HG02759 (cell line): ENCODE data around the gene B3GNT3.

Experiments used
- ATAC-seq: cut with Tn5 transposase; IDR thresholded peaks from one replicate; pipeline ENCODE4 v1.9.1; 2021; ENCODE audit warnings: mild to moderate bottlenecking, moderate library complexity; ENCODE audit not compliant: unreplicated experiment

B3GNT3 gene, protein sequence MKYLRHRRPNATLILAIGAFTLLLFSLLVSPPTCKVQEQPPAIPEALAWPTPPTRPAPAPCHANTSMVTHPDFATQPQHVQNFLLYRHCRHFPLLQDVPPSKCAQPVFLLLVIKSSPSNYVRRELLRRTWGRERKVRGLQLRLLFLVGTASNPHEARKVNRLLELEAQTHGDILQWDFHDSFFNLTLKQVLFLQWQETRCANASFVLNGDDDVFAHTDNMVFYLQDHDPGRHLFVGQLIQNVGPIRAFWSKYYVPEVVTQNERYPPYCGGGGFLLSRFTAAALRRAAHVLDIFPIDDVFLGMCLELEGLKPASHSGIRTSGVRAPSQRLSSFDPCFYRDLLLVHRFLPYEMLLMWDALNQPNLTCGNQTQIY

DNA sequence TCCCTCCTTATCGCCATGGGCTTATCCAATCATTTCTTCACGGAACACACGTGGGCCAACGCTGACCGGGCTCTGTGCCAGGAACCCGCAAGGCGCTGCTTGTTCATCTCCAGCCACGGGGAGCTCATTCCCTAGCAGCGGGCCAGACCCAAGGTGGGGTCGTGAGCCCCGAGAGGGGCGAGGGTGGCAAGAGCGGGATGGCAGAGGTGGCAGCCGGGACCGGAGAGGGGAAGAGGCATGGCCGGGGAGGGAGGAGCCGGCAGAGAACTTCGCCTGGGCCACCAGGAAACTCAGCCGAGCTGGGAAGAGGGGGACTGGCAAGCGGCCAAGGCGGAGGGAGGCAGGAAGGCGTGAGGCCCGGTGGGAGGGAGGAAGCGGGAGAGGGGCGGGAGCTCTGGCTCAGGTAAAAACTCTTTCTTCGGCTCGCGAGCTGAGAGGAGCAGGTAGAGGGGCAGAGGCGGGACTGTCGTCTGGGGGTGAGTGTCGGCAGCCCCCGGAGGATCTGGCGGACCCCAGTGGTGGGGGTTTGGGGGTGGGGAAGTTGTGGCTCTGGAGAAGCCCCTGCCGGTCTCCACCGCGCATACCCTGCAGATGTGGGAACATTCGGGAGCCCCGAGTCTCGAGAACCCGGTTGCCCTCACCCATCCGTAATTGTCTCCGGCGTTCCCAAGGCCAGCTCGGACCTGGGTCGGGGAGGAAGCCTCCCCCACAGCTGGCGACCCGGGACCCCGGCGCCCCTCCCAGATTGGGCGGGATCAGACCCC, at the start of gene B3GNT3:
Gene B3GNT3 (plus strand): TSS at position 408 of the 764 bp plus-strand sequence. CDS start 12,670 bp downstream, outside the sequence.
- ATAC-seq = no peak

DNA sequence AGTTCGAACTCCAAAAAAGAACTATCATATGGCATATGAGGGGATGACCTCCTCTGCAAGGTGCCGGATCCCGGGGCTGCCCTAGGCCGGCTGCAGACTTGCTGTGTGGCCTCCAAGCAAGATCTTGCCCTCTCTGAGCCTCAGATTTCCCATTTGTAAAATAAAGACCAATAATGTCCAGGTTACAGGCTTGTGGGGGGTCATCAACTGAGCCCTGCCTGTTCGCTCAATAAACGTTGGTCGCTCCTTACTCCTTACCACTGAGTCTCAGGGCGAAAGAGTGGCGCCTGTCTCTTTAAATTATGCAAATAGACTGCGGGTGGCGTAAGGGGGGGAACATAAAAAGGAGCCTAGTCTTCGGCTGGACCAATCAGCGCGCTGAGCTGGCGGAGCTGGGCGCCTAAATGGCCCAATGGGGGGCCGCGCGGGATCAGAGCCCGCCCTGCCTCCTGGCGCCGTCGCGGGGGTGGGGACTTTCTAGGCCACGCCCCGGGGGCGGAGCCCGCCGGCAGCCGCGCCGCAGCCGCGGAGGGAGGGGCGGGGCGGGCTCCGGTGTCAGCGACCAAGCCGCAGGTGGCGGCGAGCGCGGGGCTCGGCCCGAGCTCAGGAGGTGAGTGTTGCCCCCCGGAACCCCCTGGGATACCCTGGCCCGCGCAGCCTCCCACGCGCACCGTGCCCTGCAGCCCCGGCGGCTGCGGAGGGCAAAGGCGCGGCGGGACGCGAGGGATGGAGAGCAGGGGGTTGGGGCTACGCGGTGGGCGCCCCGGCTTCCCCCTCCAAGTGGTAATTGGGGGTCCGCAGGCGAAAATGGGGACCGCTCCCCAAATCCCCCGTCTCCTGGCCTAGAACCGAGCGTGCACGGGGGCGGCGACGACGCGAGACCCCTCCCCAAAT, 47.5 kb upstream of the B3GNT3 start:
- peak; percentile 76 for ATAC-seq

DNA sequence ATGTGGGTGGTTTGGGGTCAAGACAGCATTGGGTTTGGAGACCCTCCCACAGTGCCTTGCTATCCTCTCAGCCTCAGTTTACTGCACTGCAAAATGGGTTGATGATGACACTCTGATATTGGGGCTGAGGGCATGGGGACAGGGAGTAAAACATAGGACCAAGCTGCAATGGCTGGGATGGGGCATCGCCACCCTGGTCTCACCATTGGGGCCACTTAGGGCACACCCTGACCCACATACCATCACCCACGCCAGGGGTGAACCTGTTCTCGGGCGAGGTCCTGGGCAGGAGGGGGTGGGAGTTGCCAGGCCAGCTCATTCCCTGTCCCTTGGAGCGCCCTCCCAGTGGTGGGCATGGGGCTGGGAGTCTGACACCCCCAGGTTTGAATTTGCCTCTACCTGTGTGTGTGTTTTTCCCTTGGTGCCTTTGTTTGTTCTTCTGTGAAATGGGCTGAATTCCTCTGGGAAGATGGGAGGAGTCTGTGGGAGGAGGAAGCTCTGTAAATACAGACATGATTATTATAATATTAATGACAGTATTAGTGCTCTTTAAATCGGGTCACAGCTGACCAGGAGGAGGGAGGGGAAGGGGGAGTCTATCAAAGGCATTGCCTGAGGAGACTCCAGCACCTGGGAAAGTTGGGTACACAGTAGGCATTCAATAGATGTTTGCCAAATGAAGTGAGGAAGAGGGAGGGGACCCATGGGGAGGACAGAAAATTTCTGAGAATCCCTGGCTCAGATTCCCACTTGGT, 45.9 kb upstream of the B3GNT3 start:
- no peak for ATAC-seq

DNA sequence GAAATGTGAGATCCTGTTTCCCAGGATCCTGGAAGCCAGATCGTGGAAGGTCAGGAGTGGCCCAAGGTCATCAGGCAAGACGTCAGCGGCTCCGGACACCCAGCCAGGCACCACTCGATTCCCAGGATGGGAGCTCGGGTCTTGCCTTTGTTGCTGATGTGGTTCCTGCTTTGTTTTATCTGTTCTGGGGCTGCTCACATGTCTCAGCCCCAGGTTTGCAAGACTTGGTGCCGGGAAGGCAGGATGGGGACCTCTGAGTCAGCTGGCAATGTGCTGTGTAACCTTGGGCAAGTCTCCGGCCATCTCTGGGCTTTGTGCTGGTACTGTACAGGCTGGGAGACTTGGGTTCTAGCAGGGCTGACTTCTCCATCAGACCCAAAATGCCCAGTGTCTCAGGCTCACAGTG, 45.0 kb upstream of the B3GNT3 start:
- no peak for ATAC-seq

DNA sequence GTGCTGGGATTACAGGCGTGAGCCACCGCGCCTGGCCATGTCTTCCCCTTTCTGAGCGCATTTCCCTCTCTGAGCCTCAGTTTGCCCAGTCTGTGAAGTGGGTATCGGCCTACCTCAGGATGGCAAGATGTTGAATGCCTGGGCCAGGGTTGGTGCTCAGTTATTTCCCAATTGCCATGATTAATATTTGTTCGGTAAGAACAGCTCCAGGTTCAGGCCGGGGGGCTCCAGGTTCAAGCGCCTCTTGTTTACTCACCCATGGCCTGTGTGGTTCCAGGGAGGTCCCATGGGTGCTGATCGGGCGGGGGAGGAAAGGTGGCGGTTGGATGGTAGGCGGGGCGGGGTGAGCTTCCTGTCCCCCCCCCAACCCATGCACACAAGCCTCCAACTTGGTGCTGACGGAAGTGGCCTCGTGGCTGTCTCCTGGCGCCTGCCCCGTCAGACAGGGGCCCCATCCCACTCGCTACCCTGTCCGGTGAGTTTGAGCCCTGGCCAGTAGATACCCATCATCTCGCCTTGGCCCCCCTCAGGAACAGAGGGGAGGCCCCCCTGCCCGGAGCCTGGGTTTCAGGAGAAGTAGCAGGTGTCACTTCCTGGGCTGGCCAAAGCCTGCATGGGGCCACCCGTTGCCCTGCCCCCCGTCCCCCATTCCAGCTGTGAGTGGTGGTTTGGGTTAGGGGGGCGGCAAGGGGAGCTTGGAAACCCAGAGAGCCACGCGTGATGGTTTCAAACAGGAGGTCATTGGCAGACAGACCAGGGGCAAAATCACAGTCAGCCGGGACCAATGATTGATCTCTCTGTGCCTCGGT, 43.6 kb upstream of the B3GNT3 start, which contains the start of gene FCHO1:
Gene FCHO1 (plus strand): TSS at position 375 of the 809 bp plus-strand sequence. CDS start 3,688 bp downstream, outside the sequence.
- peak; percentile 38 for ATAC-seq

DNA sequence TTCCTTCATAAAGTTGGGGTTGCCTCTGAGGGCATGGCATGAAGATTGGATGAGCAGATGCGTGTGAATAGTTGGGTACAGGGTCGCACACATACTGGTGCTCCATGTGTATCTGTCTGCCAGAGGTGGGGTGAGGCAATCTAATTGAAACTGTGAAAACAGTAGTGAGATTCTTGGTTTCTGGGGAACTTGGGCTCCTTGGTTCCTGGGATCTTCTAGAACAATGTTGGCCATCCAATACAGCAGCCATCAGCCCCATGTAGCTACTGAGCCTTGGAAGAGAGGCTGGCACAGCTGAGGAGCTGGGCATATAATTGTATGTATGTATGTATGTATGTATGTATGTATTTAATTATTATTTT, 43.0 kb upstream of the B3GNT3 start:
- no peak for ATAC-seq

DNA sequence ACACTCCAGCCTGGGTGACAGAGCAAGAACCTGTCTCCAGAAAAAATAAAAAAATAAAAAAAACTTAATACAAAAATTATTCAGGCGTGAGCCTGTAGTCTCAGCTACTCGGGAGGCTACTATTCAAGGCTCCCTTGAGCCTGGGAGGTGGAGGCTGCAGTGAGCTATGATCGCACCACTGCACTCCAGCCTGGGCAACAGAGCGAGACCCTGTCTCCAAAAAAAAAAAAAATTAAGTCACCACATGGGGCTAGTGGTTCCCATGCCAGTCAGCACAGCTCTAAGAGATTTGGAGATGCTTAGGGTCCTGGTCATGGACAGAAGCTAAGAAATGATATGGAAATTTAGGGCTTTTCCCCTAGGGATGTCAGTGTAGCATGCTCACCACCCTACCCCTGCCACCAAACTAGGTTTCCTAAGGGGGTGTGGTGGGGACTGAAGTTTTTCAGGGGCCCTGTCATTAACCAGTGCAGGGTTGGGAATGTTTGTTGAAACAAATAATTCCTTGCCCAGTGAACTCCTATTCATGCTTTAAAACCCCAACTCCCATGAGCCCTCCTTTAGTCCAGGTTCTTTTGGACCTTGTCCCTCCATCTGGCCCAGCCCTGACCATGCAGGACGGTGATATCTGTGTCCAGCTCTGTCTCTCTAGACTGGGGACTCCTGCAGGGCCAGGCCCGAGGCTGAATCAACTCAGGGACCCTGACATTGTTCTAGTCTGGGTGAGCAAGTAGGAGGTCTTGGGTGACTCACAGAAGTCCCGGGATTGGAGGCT, 41.9 kb upstream of the B3GNT3 start:
- ATAC-seq = no peak

DNA sequence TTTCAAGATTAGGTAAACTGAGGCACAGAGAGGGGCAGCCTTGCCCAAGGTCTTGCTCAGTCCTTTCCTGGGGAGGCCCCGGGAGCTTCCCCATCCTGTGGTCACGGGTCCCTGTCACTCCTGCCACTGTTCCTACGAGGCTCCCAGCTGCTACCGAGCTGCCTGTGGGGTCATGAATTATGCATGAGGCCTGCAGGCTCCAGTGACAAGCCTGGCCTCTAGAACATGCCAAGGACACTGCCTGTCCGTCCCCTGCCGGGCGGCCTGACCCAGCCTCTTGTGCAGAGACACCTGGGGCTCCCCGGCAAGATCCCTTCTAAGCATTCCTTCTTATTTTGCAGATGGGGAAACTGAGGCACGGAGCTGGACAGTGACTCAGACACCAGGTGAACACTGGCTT, 41.0 kb upstream of the B3GNT3 start:
- no peak for ATAC-seq

DNA sequence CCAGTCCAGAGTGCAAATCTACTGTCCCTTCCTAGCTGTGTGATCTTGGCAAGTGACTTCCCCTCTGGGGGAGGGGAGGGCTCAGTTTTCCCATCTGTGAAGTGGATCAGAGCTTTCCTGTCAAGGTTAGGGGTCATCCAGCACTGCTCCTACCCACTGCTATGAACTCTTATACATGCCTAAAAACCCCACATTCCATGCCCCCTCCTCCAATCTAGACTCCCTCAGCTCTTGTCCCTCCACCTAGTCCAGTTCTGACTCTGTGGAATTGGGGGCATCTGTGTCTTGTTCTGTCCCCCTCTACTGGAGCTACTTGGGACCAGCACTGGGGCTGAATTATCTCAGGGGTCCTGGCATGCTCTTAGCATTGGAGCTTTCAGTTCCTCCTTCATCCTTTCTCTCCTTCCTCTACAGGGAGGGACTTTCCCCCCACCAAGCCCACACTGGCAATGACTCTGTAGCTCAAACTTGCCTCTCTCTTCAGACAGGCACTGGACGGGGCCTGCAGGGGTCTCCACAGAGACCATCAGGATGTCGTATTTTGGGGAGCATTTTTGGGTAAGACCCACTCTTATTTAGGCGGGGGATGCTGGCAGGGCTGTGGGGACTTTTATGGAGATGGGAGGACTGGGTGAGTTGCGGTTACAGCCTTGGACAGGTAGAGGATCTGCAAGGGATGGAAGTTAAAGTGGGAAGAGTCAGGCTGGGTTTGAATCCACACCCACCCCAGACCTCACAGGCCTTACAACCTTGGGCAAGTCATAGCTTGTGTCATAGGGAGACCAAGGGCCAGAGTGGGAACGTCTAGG, 40.1 kb upstream of the B3GNT3 start:
- ATAC-seq = peak; percentile 52

DNA sequence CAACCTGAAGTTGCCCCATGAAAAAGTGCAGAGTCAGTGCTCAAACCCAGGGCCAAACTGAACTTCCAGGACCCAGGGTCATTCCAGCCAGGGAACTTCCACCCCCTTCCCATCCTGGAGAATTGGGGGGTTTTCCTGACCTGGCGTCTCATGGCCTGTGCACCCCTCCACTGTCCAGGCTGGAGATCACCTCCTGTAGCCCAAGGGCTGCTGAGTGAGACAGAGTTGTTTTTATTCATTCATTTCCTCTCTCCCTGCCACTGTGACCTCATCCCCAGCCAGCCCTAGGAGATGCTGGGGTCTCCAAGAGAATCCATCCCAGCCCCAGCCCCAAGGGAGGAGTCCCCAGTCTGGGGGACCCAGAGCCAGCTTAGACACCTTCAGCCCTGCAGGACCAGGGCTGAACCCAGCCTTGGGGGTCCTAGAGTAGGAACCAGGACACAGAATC, 39.5 kb upstream of the B3GNT3 start:
- ATAC-seq = no peak

DNA sequence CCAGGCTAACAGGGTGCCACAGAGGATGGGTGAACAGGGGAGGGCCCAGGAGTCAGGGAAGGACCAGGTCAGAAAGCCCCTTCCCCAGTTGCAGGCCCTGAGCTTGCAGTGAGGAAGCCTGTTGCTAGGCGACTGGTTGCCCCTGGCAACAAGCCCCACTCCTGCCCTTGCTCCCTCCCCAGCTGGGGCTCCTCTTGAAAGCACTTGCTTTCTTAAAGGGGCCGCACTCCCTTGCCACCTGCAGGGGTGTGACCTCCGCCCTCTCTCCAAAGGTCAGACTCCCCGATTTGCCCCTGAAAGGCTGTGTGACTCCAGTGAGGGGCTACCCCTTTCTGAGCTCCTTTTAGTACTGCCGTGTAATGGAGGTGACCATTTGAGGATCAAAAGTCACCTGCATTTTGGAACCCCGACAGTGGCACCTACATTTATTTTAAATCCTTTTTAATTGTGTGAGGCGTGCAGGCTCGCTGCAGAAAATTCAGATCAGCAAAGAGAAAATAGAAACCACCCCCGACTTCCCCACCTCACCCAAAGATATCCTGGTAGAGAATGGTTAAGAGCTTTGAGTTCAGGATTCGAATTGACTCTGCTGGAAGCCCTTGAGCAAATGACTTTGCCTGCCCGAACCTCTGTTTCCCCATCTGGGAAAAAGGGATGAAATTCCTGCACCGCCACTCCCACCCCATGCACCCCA, 38.8 kb upstream of the B3GNT3 start:
- peak; percentile 31 for ATAC-seq

DNA sequence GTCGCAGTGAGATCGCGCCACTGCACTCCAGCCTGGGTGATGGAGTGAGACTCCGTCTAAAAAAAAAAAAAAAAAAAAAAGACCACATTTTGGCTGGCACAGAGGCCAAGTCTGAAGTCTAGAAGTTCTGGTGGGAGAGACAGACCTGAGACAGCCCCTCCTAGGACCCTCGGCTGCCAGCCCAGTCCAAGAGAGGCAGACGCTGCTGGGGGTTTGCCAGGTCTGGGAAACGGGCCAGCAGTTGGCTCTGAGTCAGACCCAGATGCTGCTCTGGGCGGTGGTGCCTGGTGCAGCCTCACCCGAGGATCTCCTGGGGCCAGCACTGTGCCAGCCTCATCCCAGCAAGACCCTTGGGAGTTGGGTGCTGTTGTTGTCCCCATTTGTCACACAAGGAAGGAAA, 37.8 kb upstream of the B3GNT3 start:
- ATAC-seq = no peak

DNA sequence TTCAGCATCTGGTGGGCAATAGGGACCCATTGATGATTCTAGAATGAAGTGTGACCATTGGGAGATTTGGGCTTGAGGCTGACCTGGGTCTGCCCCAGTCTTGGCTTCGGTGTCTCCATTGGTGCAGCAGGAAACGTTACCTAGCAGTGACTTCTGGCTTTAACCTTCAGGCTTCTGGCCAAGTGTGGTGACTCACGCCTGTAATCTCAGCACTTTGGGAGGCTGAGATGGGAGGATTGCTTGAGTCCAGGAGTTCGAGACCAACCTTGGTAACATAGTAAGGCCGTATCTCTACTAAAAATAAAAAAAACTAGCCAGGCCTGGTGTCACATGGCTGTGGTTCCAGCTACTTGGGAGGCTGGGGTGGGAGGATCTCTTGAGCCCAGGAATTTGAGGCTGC, 36.4 kb upstream of the B3GNT3 start:
- ATAC-seq = no peak

DNA sequence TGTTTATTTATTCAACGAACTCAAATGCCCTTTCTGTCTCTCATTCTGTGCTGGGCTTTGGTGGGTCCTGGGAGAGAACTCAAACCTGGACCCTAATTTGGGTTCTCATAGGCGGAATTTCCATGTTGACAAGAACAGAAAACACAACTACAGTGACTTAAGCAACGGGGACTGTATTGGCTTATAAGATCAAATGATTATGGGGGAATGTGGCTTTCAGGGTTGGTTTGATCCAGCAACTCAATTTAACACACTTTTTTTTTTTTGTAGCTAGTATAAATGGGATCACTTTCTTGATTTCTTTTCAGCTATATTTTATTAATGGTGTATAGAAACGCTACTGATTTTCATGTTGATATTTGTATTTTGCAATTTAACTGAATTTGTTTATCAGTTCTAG, 33.8 kb upstream of the B3GNT3 start:
- no peak for ATAC-seq

DNA sequence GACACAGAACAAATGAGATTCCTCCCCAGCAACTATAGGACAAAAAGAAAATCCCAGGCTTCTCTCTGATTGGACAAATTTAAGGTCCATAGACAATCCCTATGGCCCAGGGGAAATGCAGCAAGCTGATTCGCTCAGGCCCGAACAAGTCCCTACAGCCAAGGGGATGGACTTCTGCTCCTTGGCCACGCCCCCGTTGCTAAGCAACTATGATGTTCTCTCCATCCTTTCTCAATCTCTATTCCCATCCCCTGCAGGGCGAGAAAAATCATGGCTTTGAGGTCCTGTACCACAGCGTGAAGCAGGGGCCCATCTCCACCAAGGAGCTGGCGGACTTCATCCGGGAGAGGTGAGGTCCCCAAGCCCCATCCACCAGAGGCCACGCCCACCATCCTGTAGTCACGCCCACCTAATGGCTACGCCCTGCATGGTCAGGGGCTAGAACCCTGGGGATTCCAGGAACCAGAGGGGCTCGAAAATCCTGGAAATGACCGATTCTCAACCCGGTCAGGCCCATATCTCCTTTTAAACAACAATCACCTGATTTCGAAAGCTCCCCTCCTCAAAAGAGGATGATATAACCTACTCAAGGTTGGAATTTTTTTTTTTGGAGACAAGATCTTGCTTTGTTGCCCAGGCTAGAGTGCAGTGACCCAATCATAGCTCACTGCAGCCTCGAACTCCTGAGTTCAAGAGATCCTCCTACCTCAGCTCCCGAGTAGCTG, 32.3 kb upstream of the B3GNT3 start:
- ATAC-seq = no peak

DNA sequence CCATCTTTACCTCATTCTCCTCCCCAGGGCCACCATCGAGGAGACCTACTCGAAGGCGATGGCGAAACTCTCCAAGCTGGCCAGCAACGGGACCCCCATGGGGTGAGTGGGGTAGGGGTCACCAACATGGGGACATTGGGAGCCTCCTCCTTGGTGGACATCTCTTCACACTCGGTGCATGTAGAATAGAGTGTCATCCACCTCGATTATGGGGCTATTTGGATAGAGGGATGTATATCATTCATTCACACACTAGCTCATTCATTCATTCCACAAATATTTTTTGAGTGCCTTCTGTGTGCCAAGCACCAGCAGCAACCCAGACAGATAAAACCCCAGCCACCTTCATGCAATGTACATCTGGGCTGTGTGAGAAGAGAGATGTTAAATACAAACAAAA, 30.6 kb upstream of the B3GNT3 start:
- ATAC-seq = no peak
